Liver (tissue), 9 donors: ENCODE data around the gene MOCS3. TPM values are rescaled to one million over a fixed set of nuclear protein-coding genes. Genes with fewer than 3 reads are reported as not detected.

Source experiments
- DNase-seq: peaks from one replicate; pipeline ENCODE4 v3.0.0-alpha.2; 2017; ENCODE audit warnings: low spot score
- H3K27ac ChIP-seq, 2 donors: one replicate each; pipeline ENCODE4 v1.7.0; 2013; ENCODE audit warnings: inconsistent platforms in 2 of 2, low read length in 2 of 2, control low read depth in 1 of 2, low read depth in 1 of 2, mild to moderate bottlenecking in 1 of 2
- H3K27me3 ChIP-seq, 4 donors: one replicate each; pipeline versions ENCODE4 v1.6.1 to v1.7.0; 2013; ENCODE audit warnings: low read length in 3 of 4, inconsistent platforms in 1 of 4, mild to moderate bottlenecking in 1 of 4, moderate library complexity in 1 of 4; ENCODE audit not compliant: control insufficient read depth in 4 of 4, insufficient read depth in 4 of 4
- H3K36me3 ChIP-seq, 4 donors: one replicate each; pipeline versions ENCODE4 v1.6.1 to v1.7.0; 2013; ENCODE audit warnings: low read length in 3 of 4, mild to moderate bottlenecking in 3 of 4, low read depth in 1 of 4, moderate library complexity in 1 of 4; ENCODE audit not compliant: control insufficient read depth in 4 of 4, insufficient read depth in 3 of 4
- H3K4me1 ChIP-seq, 4 donors: one replicate each; pipeline versions ENCODE4 v1.6.1 to v1.7.0; 2013; ENCODE audit warnings: low read length in 3 of 4, mild to moderate bottlenecking in 3 of 4, moderate library complexity in 1 of 4; ENCODE audit not compliant: control insufficient read depth in 4 of 4, insufficient read depth in 4 of 4
- H3K4me3 ChIP-seq, 3 donors: one replicate each; pipeline versions ENCODE4 v1.6.1 to v1.7.0; 2013; ENCODE audit warnings: low read length in 3 of 3, control low read depth in 1 of 3, low read depth in 1 of 3, mild to moderate bottlenecking in 1 of 3
- H3K9ac ChIP-seq, 2 donors: one replicate each; pipeline ENCODE4 v1.7.0; 2013; ENCODE audit warnings: low read length in 2 of 2, mild to moderate bottlenecking in 2 of 2, moderate library complexity in 2 of 2, control low read depth in 1 of 2, low read depth in 1 of 2
- H3K9me3 ChIP-seq, 4 donors: one replicate each; pipeline versions ENCODE4 v1.6.1 to v1.7.0; 2013; ENCODE audit warnings: low read length in 3 of 4; ENCODE audit not compliant: control insufficient read depth in 4 of 4
- ATF3 ChIP-seq: IDR thresholded peaks from 2 replicates; pipeline ENCODE4 v1.6.1; 2016; ENCODE audit warnings: antibody characterized with exemption
- CTCF ChIP-seq: fragments of 150-350 bp; IDR thresholded peaks from 2 replicates; pipeline ENCODE4 v1.5.1; 2017; ENCODE audit warnings: improper control_type of control experiment, low read depth, low read length; ENCODE audit not compliant: missing input control
- EGR1 ChIP-seq, 2 donors: IDR thresholded peaks; 2 replicates each; pipeline ENCODE4 v1.6.1; 2016 to 2018; ENCODE audit warnings: antibody characterized with exemption in 2 of 2, low read depth in 2 of 2
- FOXA1 ChIP-seq: IDR thresholded peaks from 2 replicates; pipeline ENCODE4 v1.6.1; 2016; ENCODE audit warnings: antibody characterized with exemption
- FOXA2 ChIP-seq: IDR thresholded peaks from 2 replicates; pipeline ENCODE4 v1.6.1; 2016; ENCODE audit warnings: antibody characterized with exemption
- GABPA ChIP-seq, 2 donors: IDR thresholded peaks in 1 of 2; conservative IDR thresholded peaks in 1 of 2; 2 replicates each; pipeline ENCODE4 v1.6.1; 2016; ENCODE audit warnings: antibody characterized with exemption in 2 of 2, mild to moderate bottlenecking in 1 of 2, moderate library complexity in 1 of 2
- HNF4A ChIP-seq, 2 donors: conservative IDR thresholded peaks; 2 replicates each; pipeline ENCODE4 v1.6.1; 2016; ENCODE audit warnings: antibody characterized with exemption in 2 of 2, mild to moderate bottlenecking in 2 of 2
- HNF4G ChIP-seq: IDR thresholded peaks from 2 replicates; pipeline ENCODE4 v1.6.1; 2016; ENCODE audit warnings: antibody characterized with exemption
- JUND ChIP-seq, 2 donors: IDR thresholded peaks; 2 replicates each; pipeline ENCODE4 v1.6.1; 2016; ENCODE audit warnings: antibody characterized with exemption in 2 of 2
- MAX ChIP-seq: IDR thresholded peaks from 2 replicates; pipeline ENCODE4 v1.6.1; 2016; ENCODE audit warnings: antibody characterized with exemption
- NR2F2 ChIP-seq: IDR thresholded peaks from 2 replicates; pipeline ENCODE4 v1.6.1; 2016; ENCODE audit warnings: antibody characterized with exemption
- RAD21 ChIP-seq, 2 donors: IDR thresholded peaks; 2 replicates each; pipeline ENCODE4 v1.6.1; 2016; ENCODE audit warnings: antibody characterized with exemption in 2 of 2, mild to moderate bottlenecking in 2 of 2
- REST ChIP-seq: IDR thresholded peaks from 2 replicates; pipeline ENCODE4 v1.6.1; 2016; ENCODE audit warnings: antibody characterized with exemption, mild to moderate bottlenecking
- RXRA ChIP-seq, 2 donors: IDR thresholded peaks; 2 replicates each; pipeline ENCODE4 v1.6.1; 2017 to 2018; ENCODE audit warnings: antibody characterized with exemption in 2 of 2, mild to moderate bottlenecking in 1 of 2
- SP1 ChIP-seq: IDR thresholded peaks from 2 replicates; pipeline ENCODE4 v1.6.1; 2018; ENCODE audit warnings: antibody characterized with exemption, mild to moderate bottlenecking
- TAF1 ChIP-seq: conservative IDR thresholded peaks from 2 replicates; pipeline ENCODE4 v1.6.1; 2016; ENCODE audit warnings: antibody characterized with exemption, mild to moderate bottlenecking
- YY1 ChIP-seq: IDR thresholded peaks from 2 replicates; pipeline ENCODE4 v1.6.1; 2016; ENCODE audit warnings: antibody characterized with exemption, mild to moderate bottlenecking
- ZBTB33 ChIP-seq: IDR thresholded peaks from 2 replicates; pipeline ENCODE4 v1.6.1; 2016; ENCODE audit warnings: antibody characterized with exemption
- WGBS: extraction: QIAGEN DNeasy Blood & Tissue Kit; methylation state at CpG from one replicate; pipeline ENCODE4 v1.1.7; 2013; 5-methylcytosine and 5-hydroxymethylcytosine counted together
- polyA plus RNA-seq, 2 donors: library from polyadenylated mRNA; stranded (reverse) in 1 of 2; unstranded in 1 of 2; fragments of 200-250 nt in 1 of 2; fragments of >200 nt in 1 of 2; fragmentation: Nextera tagmentation in 1 of 2; extraction: Ambion mirVana in 1 of 2; gene quantifications; one replicate each; pipeline versions ENCODE4 v1.2.1 to v1.2.3, GENCODE V29; 2013 to 2015
- total RNA-seq, 2 donors: library from RNA; depleted of rRNA; stranded (reverse); fragments of >200 nt; gene quantifications; one replicate each; pipeline ENCODE4 v1.2.3, GENCODE V29; 2014
- donor health status: healthy.
- donor health status: healthy.
- donor health status: healthy.
- donor health status: healthy.
- donor health status: healthy.

Gene MOCS3
- total and polyA plus RNA-seq, 4 donors, result 1.7 to 4.3 (median 3.2) TPM

GRCh38 chr20:50995506-50995905 lies 36.9 kb downstream of the MOCS3 start:
- 86% methylated on average over 5 of the region's 5 CpGs for WGBS
- no peaks in the 10 kb centered on the region for H3K4me1 ChIP-seq
- TF ChIP-seq RXRA (IDR thresholded peaks at IDR 0.05) (no peak), SP1 (no peak), MAX (no peak), FOXA2 (no peak), GABPA (IDR thresholded peaks at IDR 0.05 in 1 of 2, conservative IDR thresholded peaks at IDR 0.05 in 1 of 2) (no peak), FOXA1 (no peak), CTCF (no peak), EGR1 (IDR thresholded peaks at IDR 0.05; ENCODE audit: low read depth in 2 of 2) (no peak), YY1 (no peak), JUND (IDR thresholded peaks at IDR 0.05) (no peak), NR2F2 (no peak)
- H3K36me3 ChIP-seq, result no peaks in the 10 kb centered on the region
- DNase-seq, result no peak
- H3K9me3 ChIP-seq, result no peaks in the 10 kb centered on the region
- no peak overlapping the region for H3K9ac ChIP-seq
- H3K4me3 ChIP-seq, result no peak overlapping the region
- H3K27ac ChIP-seq, result no peak overlapping the region
- H3K27me3 ChIP-seq, result no peaks in the 10 kb centered on the region

GRCh38 chr20:50996901-50997865 lies 38.6 kb downstream of the MOCS3 start:
- DNase-seq, result no peak
- H3K27me3 ChIP-seq, result no peaks in the 10 kb centered on the region
- WGBS, result 43% methylated on average over 10 of the region's 10 CpGs
- H3K4me3 ChIP-seq, result no peak overlapping the region
- H3K9me3 ChIP-seq, result no peaks in the 10 kb centered on the region
- H3K36me3 ChIP-seq, result no peaks in the 10 kb centered on the region
- H3K4me1 ChIP-seq, result no peaks in the 10 kb centered on the region
- no peak for TF ChIP-seq NR2F2
- TF ChIP-seq ATF3, result no peak
- no peak for TF ChIP-seq TAF1
- no peak for TF ChIP-seq HNF4A (conservative IDR thresholded peaks at IDR 0.05)
- no peak for TF ChIP-seq FOXA2
- TF ChIP-seq GABPA (IDR thresholded peaks at IDR 0.05 in 1 of 2, conservative IDR thresholded peaks at IDR 0.05 in 1 of 2), result no peak
- TF ChIP-seq MAX, result no peak
- no peak for TF ChIP-seq SP1
- TF ChIP-seq EGR1 (IDR thresholded peaks at IDR 0.05; ENCODE audit: low read depth in 2 of 2), result no peak
- TF ChIP-seq CTCF, result no peak
- TF ChIP-seq FOXA1, result no peak
- no peak for TF ChIP-seq YY1
- TF ChIP-seq RXRA (IDR thresholded peaks at IDR 0.05), result no peak
- TF ChIP-seq RAD21 (IDR thresholded peaks at IDR 0.05), result no peak
- no peak for TF ChIP-seq HNF4G
- no peak for TF ChIP-seq REST
- no peak for TF ChIP-seq ZBTB33
- TF ChIP-seq JUND (IDR thresholded peaks at IDR 0.05), result no peak
- H3K9ac ChIP-seq, result no peak overlapping the region
- H3K27ac ChIP-seq, result no peak overlapping the region
